Mesothelial cell of epicardium (in vitro differentiated cells): ENCODE results near the gene CROCC. TPM values are rescaled to one million over a fixed set of nuclear protein-coding genes. Genes with fewer than 3 reads are reported as not detected.
"Not testable (repeated sequence)": the region's sequence is repeated elsewhere in the genome, so short reads cannot be mapped to it uniquely, and the experiment has no call there.

ENCODE experiments used
- DNase-seq, 2 experiments: peaks; one replicate each; pipeline ENCODE4 v3.0.0; 2021; ENCODE audit warnings: low spot score in 2 of 2; ENCODE audit not compliant: unreplicated experiment in 2 of 2
- H3K27ac Mint-ChIP-seq: 2 replicates; pipeline ENCODE4 v1.8.0; 2021; ENCODE audit warnings: mixed read lengths
- H3K27me3 Mint-ChIP-seq: 2 replicates; pipeline ENCODE4 v1.8.0; 2021; ENCODE audit warnings: low read depth, mixed read lengths
- H3K36me3 Mint-ChIP-seq: 2 replicates; pipeline ENCODE4 v1.8.0; 2021; ENCODE audit warnings: mixed read lengths
- H3K4me1 Mint-ChIP-seq: 2 replicates; pipeline ENCODE4 v1.8.0; 2021; ENCODE audit warnings: mixed read lengths
- H3K4me3 Mint-ChIP-seq: 2 replicates; pipeline ENCODE4 v1.8.0; 2021; ENCODE audit warnings: mild to moderate bottlenecking, moderate library complexity, mixed read lengths
- H3K9me3 Mint-ChIP-seq: 2 replicates; pipeline ENCODE4 v1.8.0; 2021; ENCODE audit warnings: mixed read lengths
- CTCF ChIP-seq: fragments of 200-600 bp; sonication (generic); IDR thresholded peaks from one replicate; pipeline ENCODE4 v1.5.0; 2021; ENCODE audit warnings: antibody characterized with exemption; ENCODE audit not compliant: unreplicated experiment
- total RNA-seq: library from RNA; stranded (reverse); gene quantifications from 3 replicates; pipeline ENCODE4 v1.2.1, GENCODE V29; 2021

CROCC gene
- total RNA-seq, 1 donor from 2014 or later, result 86.4 TPM

- Mint-ChIP-seq H3K4me1 (no peaks in the 10 kb centered on the region), H3K9me3 (no peaks in the 10 kb centered on the region), H3K36me3 (peaks cover 8% of the 10 kb centered on the region), H3K4me3 (no peak overlapping the region), H3K27ac (no peak overlapping the region), H3K27me3 (no peaks in the 10 kb centered on the region)
- no peak for TF ChIP-seq CTCF
- no peak for DNase-seq
These were observed 16.9 kb downstream of the CROCC start for GRCh38 chr1:16938351-16939321.

GRCh38 chr1:16939386-16940180 lies 17.9 kb downstream of the CROCC start:
- H3K9me3 Mint-ChIP-seq, H3K27ac Mint-ChIP-seq, H3K27me3 Mint-ChIP-seq, DNase-seq, H3K4me1 Mint-ChIP-seq, H3K4me3 Mint-ChIP-seq, H3K36me3 Mint-ChIP-seq: not testable (repeated sequence)

GRCh38 chr1:16944038-16944437 lies 22.3 kb downstream of the CROCC start:
- no peaks in the 10 kb centered on the region for H3K9me3 Mint-ChIP-seq
- DNase-seq, result no peak

GRCh38 chr1:16945512-16945911 lies 23.8 kb downstream of the CROCC start:
- not testable (repeated sequence) for H3K27me3 Mint-ChIP-seq, H3K9me3 Mint-ChIP-seq, H3K4me1 Mint-ChIP-seq, DNase-seq, H3K4me3 Mint-ChIP-seq, H3K36me3 Mint-ChIP-seq, H3K27ac Mint-ChIP-seq

More at GRCh38 chr1:16944038-16944437, 22.3 kb downstream of the CROCC start:
- TF ChIP-seq CTCF, result no peak
- Mint-ChIP-seq H3K27me3 (no peaks in the 10 kb centered on the region), H3K36me3 (peaks cover 8% of the 10 kb centered on the region), H3K4me3 (no peak overlapping the region), H3K27ac (no peak overlapping the region), H3K4me1 (no peaks in the 10 kb centered on the region)

- not testable (repeated sequence) for H3K4me1 Mint-ChIP-seq, H3K27ac Mint-ChIP-seq, H3K27me3 Mint-ChIP-seq, H3K9me3 Mint-ChIP-seq, H3K36me3 Mint-ChIP-seq, DNase-seq, H3K4me3 Mint-ChIP-seq
These were observed 24.5 kb downstream of the CROCC start for GRCh38 chr1:16946185-16946584.

GRCh38 chr1:16946646-16947045 lies 24.9 kb downstream of the CROCC start:
- no peak for TF ChIP-seq CTCF
- Mint-ChIP-seq H3K4me1 (no peaks in the 10 kb centered on the region), H3K36me3 (peaks cover 8% of the 10 kb centered on the region), H3K9me3 (no peaks in the 10 kb centered on the region), H3K4me3 (no peak overlapping the region), H3K27ac (no peak overlapping the region), H3K27me3 (no peaks in the 10 kb centered on the region)
- DNase-seq, result no peak

DNA sequence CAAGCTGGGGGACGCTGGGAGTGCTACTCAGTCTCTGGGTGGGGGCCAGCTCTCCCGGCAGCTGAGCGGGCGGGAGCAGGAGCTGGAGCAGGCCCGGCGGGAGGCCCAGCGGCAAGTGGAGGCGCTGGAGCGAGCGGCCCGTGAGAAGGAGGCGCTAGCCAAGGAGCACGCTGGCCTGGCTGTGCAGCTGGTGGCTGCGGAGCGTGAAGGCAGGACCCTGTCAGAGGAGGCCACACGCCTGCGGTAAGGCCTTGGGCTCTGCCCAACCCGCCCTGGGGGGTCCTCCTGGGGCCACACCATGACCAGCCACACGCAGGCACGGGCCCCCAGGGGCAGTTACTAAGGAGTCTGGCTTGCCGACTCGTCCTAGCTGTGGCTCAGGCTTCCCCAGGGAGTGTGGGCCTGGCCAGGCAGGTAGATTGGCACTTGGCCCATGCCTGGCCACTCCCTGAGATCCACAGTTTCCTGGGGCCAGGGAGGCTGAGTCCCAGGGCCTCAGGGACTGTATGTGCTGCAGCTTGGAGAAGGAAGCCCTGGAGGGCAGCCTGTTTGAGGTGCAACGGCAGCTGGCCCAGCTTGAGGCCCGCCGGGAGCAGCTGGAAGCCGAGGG lies 26.7 kb downstream of the CROCC start:
- not testable (repeated sequence) for DNase-seq, H3K27ac Mint-ChIP-seq, H3K4me3 Mint-ChIP-seq, H3K4me1 Mint-ChIP-seq, H3K27me3 Mint-ChIP-seq, H3K9me3 Mint-ChIP-seq, H3K36me3 Mint-ChIP-seq

DNA sequence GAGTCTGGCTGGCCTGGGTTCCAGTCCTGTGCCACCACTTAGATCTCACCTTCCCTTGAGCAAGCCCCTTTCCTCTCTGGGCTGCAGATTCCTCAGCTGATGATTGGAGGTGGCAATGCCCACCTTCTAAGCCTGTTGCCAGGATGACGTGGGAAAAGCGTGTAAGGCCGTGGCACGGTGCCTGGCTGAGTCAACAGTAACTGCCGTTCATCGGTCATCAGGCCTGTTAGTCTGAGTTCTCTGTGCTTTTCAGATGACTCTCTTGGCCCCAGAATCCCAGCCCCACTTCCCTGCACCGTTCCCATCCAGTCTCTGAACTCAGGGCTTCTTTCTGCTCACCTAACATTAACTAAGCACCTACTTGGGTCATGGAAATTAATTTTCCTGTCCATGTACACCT lies 27.3 kb downstream of the CROCC start:
- H3K4me1 Mint-ChIP-seq, H3K27ac Mint-ChIP-seq, DNase-seq, H3K9me3 Mint-ChIP-seq, H3K36me3 Mint-ChIP-seq, H3K4me3 Mint-ChIP-seq, H3K27me3 Mint-ChIP-seq: not testable (repeated sequence)

- not testable (repeated sequence) for H3K36me3 Mint-ChIP-seq, H3K27ac Mint-ChIP-seq, H3K9me3 Mint-ChIP-seq, H3K4me3 Mint-ChIP-seq, DNase-seq, H3K4me1 Mint-ChIP-seq, H3K27me3 Mint-ChIP-seq
These were observed 30.6 kb downstream of the CROCC start for GRCh38 chr1:16952376-16952775.
